ENCODE results near the gene NOP9. TPM values are rescaled to one million over a fixed set of nuclear protein-coding genes. Genes with fewer than 3 reads are reported as not detected.
"Not testable (repeated sequence)": the region's sequence is repeated elsewhere in the genome, so short reads cannot be mapped to it uniquely, and the experiment has no call there.

Gene NOP9
- total RNA-seq, 1 experiment from 2014 or later, result 33.0 TPM

- no peaks in the 10 kb centered on the region for H3K4me1 ChIP-seq
- no peaks in the 10 kb centered on the region for H3K36me3 ChIP-seq
- no peaks in the 10 kb centered on the region for H3K9me3 ChIP-seq (replicated peaks)
- H3K27me3 ChIP-seq, result peaks cover 21% of the 10 kb centered on the region; the same call in 1 of the 2 replicates
- no peak for DNase-seq
- H3K27ac ChIP-seq, result no peak overlapping the region
- H3K4me3 ChIP-seq, result no peak overlapping the region
These were observed 48.5 kb downstream of the NOP9 start for GRCh38 chr14:24348186-24348585.

GRCh38 chr14:24349742-24350141 is 50.1 kb downstream of the NOP9 start:
- Histone ChIP-seq H3K36me3 (no peaks in the 10 kb centered on the region), H3K4me3 (no peak overlapping the region), H3K27me3 (peaks cover 21% of the 10 kb centered on the region; the same call in 1 of the 2 replicates), H3K4me1 (no peaks in the 10 kb centered on the region), H3K9me3 (replicated peaks) (no peaks in the 10 kb centered on the region), H3K27ac (no peak overlapping the region)
- no peak for DNase-seq

- H3K27me3 ChIP-seq, result peaks cover 21% of the 10 kb centered on the region; the same call in 1 of the 2 replicates
- H3K9me3 ChIP-seq (replicated peaks), result no peaks in the 10 kb centered on the region
- no peaks in the 10 kb centered on the region for H3K36me3 ChIP-seq
- H3K4me3 ChIP-seq, result no peak overlapping the region
- H3K27ac ChIP-seq, result no peak overlapping the region
- DNase-seq, result no peak
- H3K4me1 ChIP-seq, result no peaks in the 10 kb centered on the region
These were observed 51.9 kb downstream of the NOP9 start for GRCh38 chr14:24351517-24351916.

- Histone ChIP-seq H3K27me3 (peaks cover 22% of the 10 kb centered on the region; the same call in 1 of the 2 replicates), H3K9me3 (replicated peaks) (no peaks in the 10 kb centered on the region), H3K4me1 (no peaks in the 10 kb centered on the region), H3K27ac (no peak overlapping the region), H3K36me3 (no peaks in the 10 kb centered on the region), H3K4me3 (no peak overlapping the region)
- DNase-seq, result no peak
These were observed 54.2 kb downstream of the NOP9 start for GRCh38 chr14:24353559-24354481.

- not testable (repeated sequence) for H3K27ac ChIP-seq, H3K36me3 ChIP-seq
These were observed 54.8 kb downstream of the NOP9 start for GRCh38 chr14:24354482-24354825.

GRCh38 chr14:24355009-24355408 is 55.4 kb downstream of the NOP9 start:
- H3K9me3 ChIP-seq (replicated peaks), result no peaks in the 10 kb centered on the region
- no peak overlapping the region for H3K27ac ChIP-seq
- no peaks in the 10 kb centered on the region for H3K36me3 ChIP-seq
- DNase-seq, result no peak
- H3K27me3 ChIP-seq, result peaks cover 25% of the 10 kb centered on the region; the same call in 1 of the 2 replicates
- no peaks in the 10 kb centered on the region for H3K4me1 ChIP-seq
- H3K4me3 ChIP-seq, result no peak overlapping the region

More at GRCh38 chr14:24354482-24354825, 54.8 kb downstream of the NOP9 start:
- not testable (repeated sequence) for H3K4me3 ChIP-seq; DNase-seq; H3K9me3 ChIP-seq (replicated peaks); H3K4me1 ChIP-seq
- peaks cover 24% of the 10 kb centered on the region; the same call in 1 of the 2 replicates for H3K27me3 ChIP-seq

GRCh38 chr14:24356208-24356607 is 56.6 kb downstream of the NOP9 start:
- Histone ChIP-seq H3K4me1 (no peaks in the 10 kb centered on the region), H3K36me3 (no peaks in the 10 kb centered on the region), H3K27ac (no peak overlapping the region), H3K4me3 (no peak overlapping the region), H3K27me3 (0 out of 2 replicates have a peak, but pooled peaks cover 17% of the 10 kb centered on the region), H3K9me3 (replicated peaks) (no peaks in the 10 kb centered on the region)
- DNase-seq, result no peak

Other genes starting within 250 kb of the NOP9 start
- 0.20 and 0.40 TPM in 2 replicates for gene CARMIL3, start 247.8 kb upstream of the NOP9 start, total RNA-seq (2014; rRNA removed; shearing (Covaris generic))
- gene CPNE6, start 228.3 kb upstream of the NOP9 start, total RNA-seq (2014; rRNA removed; shearing (Covaris generic)), result not detected in 2 replicates
- gene PCK2, start 205.5 kb upstream of the NOP9 start, total RNA-seq (2014; rRNA removed; shearing (Covaris generic)), result 14.9 and 16.2 TPM in 2 replicates
- 75.2 and 82.0 TPM in 2 replicates for gene DCAF11, start 185.1 kb upstream of the NOP9 start, total RNA-seq (2014; rRNA removed; shearing (Covaris generic))
- gene NRL, start 184.9 kb upstream of the NOP9 start, total RNA-seq (2014; rRNA removed; shearing (Covaris generic)), result 3.5 and 4.4 TPM in 2 replicates
- gene FITM1, start 169.2 kb upstream of the NOP9 start, total RNA-seq (2014; rRNA removed; shearing (Covaris generic)), result 137 and 161 TPM in 2 replicates
- gene PSME1, start 163.7 kb upstream of the NOP9 start, total RNA-seq (2014; rRNA removed; shearing (Covaris generic)), result 118 and 120 TPM in 2 replicates
- 45.6 and 52.7 TPM in 2 replicates for gene EMC9, start 158.3 kb upstream of the NOP9 start, total RNA-seq (2014; rRNA removed; shearing (Covaris generic))
- 237 and 253 TPM in 2 replicates for gene PSME2, start 153.2 kb upstream of the NOP9 start, total RNA-seq (2014; rRNA removed; shearing (Covaris generic))
- 43.0 and 58.8 TPM in 2 replicates for gene RNF31, start 152.4 kb upstream of the NOP9 start, total RNA-seq (2014; rRNA removed; shearing (Covaris generic))
- 11.1 and 15.9 TPM in 2 replicates for gene IRF9, start 138.6 kb upstream of the NOP9 start, total RNA-seq (2014; rRNA removed; shearing (Covaris generic))
- gene REC8, start 127.8 kb upstream of the NOP9 start, total RNA-seq (2014; rRNA removed; shearing (Covaris generic)), result 1.1 and 2.5 TPM in 2 replicates
- 56.0 and 60.0 TPM in 2 replicates for gene IPO4, start 111.0 kb upstream of the NOP9 start, total RNA-seq (2014; rRNA removed; shearing (Covaris generic))
- gene TM9SF1, start 104.4 kb upstream of the NOP9 start, total RNA-seq (2014; rRNA removed; shearing (Covaris generic)), result 32.6 and 35.7 TPM in 2 replicates
- gene TSSK4, start 94.2 kb upstream of the NOP9 start, total RNA-seq (2014; rRNA removed; shearing (Covaris generic)), result 0.13 and 0.18 TPM in 2 replicates
- 21.5 and 29.1 TPM in 2 replicates for gene CHMP4A, start 86.4 kb upstream of the NOP9 start, total RNA-seq (2014; rRNA removed; shearing (Covaris generic))
- gene MDP1, start 83.8 kb upstream of the NOP9 start, total RNA-seq (2014; rRNA removed; shearing (Covaris generic)), result 16.9 and 27.7 TPM in 2 replicates
- gene NEDD8, start 67.5 kb upstream of the NOP9 start, total RNA-seq (2014; rRNA removed; shearing (Covaris generic)), result 296 and 300 TPM in 2 replicates
- gene GMPR2, start 66.9 kb upstream of the NOP9 start, total RNA-seq (2014; rRNA removed; shearing (Covaris generic)), result 45.8 and 54.1 TPM in 2 replicates
- gene TINF2, start 57.2 kb upstream of the NOP9 start, total RNA-seq (2014; rRNA removed; shearing (Covaris generic)), result 22.8 and 24.5 TPM in 2 replicates
- gene TGM1, start 36.7 kb upstream of the NOP9 start, total RNA-seq (2014; rRNA removed; shearing (Covaris generic)), result 0.05 and 0.20 TPM in 2 replicates
- 10.5 and 11.6 TPM in 2 replicates for gene RABGGTA, start 28.3 kb upstream of the NOP9 start, total RNA-seq (2014; rRNA removed; shearing (Covaris generic))
- gene DHRS1, start 70 bp upstream of the NOP9 start, total RNA-seq (2014; rRNA removed; shearing (Covaris generic)), result 9.5 and 9.6 TPM in 2 replicates
- 0.08 and 0.20 TPM in 2 replicates for gene CIDEB, start 8.1 kb downstream of the NOP9 start, total RNA-seq (2014; rRNA removed; shearing (Covaris generic))
- gene LTB4R2, start 10.3 kb downstream of the NOP9 start, total RNA-seq (2014; rRNA removed; shearing (Covaris generic)), result 4.4 and 5.3 TPM in 2 replicates
- gene LTB4R, start 11.7 kb downstream of the NOP9 start, total RNA-seq (2014; rRNA removed; shearing (Covaris generic)), result 2.0 and 3.8 TPM in 2 replicates
- gene ADCY4, start 35.2 kb downstream of the NOP9 start, total RNA-seq (2014; rRNA removed; shearing (Covaris generic)), result 0.03 TPM in 1 of 2 replicates, not detected in the other
- not detected in 2 replicates for gene RIPK3, start 40.1 kb downstream of the NOP9 start, total RNA-seq (2014; rRNA removed; shearing (Covaris generic))
- 33.3 and 39.3 TPM in 2 replicates for gene NFATC4, start 68.3 kb downstream of the NOP9 start, total RNA-seq (2014; rRNA removed; shearing (Covaris generic))
- gene NYNRIN, start 99.2 kb downstream of the NOP9 start, total RNA-seq (2014; rRNA removed; shearing (Covaris generic)), result 11.9 and 12.1 TPM in 2 replicates
- gene CBLN3, start 129.8 kb downstream of the NOP9 start, total RNA-seq (2014; rRNA removed; shearing (Covaris generic)), result 0.05 and 0.12 TPM in 2 replicates
- gene KHNYN, start 130.1 kb downstream of the NOP9 start, total RNA-seq (2014; rRNA removed; shearing (Covaris generic)), result 5.9 and 6.0 TPM in 2 replicates
- 29.3 and 34.1 TPM in 2 replicates for gene SDR39U1, start 142.9 kb downstream of the NOP9 start, total RNA-seq (2014; rRNA removed; shearing (Covaris generic))
- gene CMA1, start 208.4 kb downstream of the NOP9 start, total RNA-seq (2014; rRNA removed; shearing (Covaris generic)), result not detected in 2 replicates